Endodermal cell (in vitro differentiated cells): ENCODE data around the gene XPO6. TPM values are rescaled to one million over a fixed set of nuclear protein-coding genes. Genes with fewer than 3 reads are reported as not detected.
A peak's percentile ranks its signal among the peaks of the same experiment; 100 is the strongest.

ENCODE experiments used
- DNase-seq: peaks from one replicate; pipeline ENCODE4 v3.0.0-alpha.2; 2017
- H3K27ac ChIP-seq: 2 replicates; pipeline ENCODE4 v1.5.1; 2013; ENCODE audit warnings: mild to moderate bottlenecking, low read depth, low read length, moderate library complexity
- H3K27me3 ChIP-seq: 2 replicates; pipeline ENCODE4 v1.6.1; 2013; ENCODE audit warnings: mild to moderate bottlenecking, low read length, moderate library complexity; ENCODE audit not compliant: insufficient read depth, control insufficient read depth, poor library complexity, severe bottlenecking
- H3K36me3 ChIP-seq: 2 replicates; pipeline ENCODE4 v1.7.0; 2013; ENCODE audit warnings: mild to moderate bottlenecking, low read length, moderate library complexity; ENCODE audit not compliant: control insufficient read depth, insufficient read depth
- H3K4me1 ChIP-seq: one replicate; pipeline ENCODE4 v1.7.0; 2013; ENCODE audit warnings: low read length; ENCODE audit not compliant: control insufficient read depth, insufficient read depth
- H3K4me3 ChIP-seq: 2 replicates; pipeline ENCODE4 v1.5.1; 2013; ENCODE audit warnings: mild to moderate bottlenecking, low read length, moderate library complexity
- H3K9ac ChIP-seq: 2 replicates; pipeline ENCODE4 v1.6.1; 2013; ENCODE audit warnings: mild to moderate bottlenecking, low read length, moderate library complexity; ENCODE audit not compliant: poor library complexity, severe bottlenecking; ENCODE audit errors: extremely low read depth
- H3K9me3 ChIP-seq: 2 replicates; pipeline ENCODE4 v1.6.1; 2013; ENCODE audit warnings: mild to moderate bottlenecking, low read length, moderate library complexity; ENCODE audit not compliant: control insufficient read depth
- H3K27ac Mint-ChIP-seq: 2 replicates; pipeline ENCODE4 v1.8.0; 2020; ENCODE audit warnings: mixed read lengths
- H3K27me3 Mint-ChIP-seq: 2 replicates; pipeline ENCODE4 v1.8.0; 2021; ENCODE audit warnings: mild to moderate bottlenecking, mixed read lengths; ENCODE audit not compliant: insufficient read depth
- H3K36me3 Mint-ChIP-seq: 2 replicates; pipeline ENCODE4 v1.8.0; 2020; ENCODE audit warnings: low read depth, mixed read lengths
- H3K4me1 Mint-ChIP-seq: 2 replicates; pipeline ENCODE4 v1.8.0; 2020; ENCODE audit warnings: mixed read lengths
- H3K4me3 Mint-ChIP-seq: 2 replicates; pipeline ENCODE4 v1.8.0; 2020; ENCODE audit warnings: mild to moderate bottlenecking, moderate library complexity, mixed read lengths
- H3K9me3 Mint-ChIP-seq: 2 replicates; pipeline ENCODE4 v1.8.0; 2020; ENCODE audit warnings: mild to moderate bottlenecking, mixed read lengths
- WGBS, 2 experiments: methylation state at CpG; one replicate each; pipeline versions ENCODE4 v1.1.5 to v1.1.7; 2013; ENCODE audit warnings: missing lambda C conversion rate in 2 of 2, mixed read lengths in 1 of 2; ENCODE audit not compliant: insufficient coverage in 1 of 2, insufficient read length in 1 of 2; 5-methylcytosine and 5-hydroxymethylcytosine counted together
- total RNA-seq, 2 donors: library from RNA; stranded (reverse); fragmentation: NEBNext Ultra II Directional in 1 of 2; extraction: Animal tissue kit (Norgen Biotek cat#: 25700) in 1 of 2; gene quantifications; 2 replicates in 1 of 2; 3 replicates in 1 of 2; pipeline ENCODE4 v1.2.1, GENCODE V29; 2021
- TF ChIP-seq, protein P1 (sequence below): fragments of 200-600 bp; sonication (generic); conservative IDR thresholded peaks from 2 replicates; pipeline ENCODE4 v1.5.0; 2021; ENCODE audit warnings: antibody characterized with exemption, mild to moderate bottlenecking

The XPO6 gene
- total RNA-seq, 2 donors from 2014 or later = 84.7 to 92.4 TPM

DNA sequence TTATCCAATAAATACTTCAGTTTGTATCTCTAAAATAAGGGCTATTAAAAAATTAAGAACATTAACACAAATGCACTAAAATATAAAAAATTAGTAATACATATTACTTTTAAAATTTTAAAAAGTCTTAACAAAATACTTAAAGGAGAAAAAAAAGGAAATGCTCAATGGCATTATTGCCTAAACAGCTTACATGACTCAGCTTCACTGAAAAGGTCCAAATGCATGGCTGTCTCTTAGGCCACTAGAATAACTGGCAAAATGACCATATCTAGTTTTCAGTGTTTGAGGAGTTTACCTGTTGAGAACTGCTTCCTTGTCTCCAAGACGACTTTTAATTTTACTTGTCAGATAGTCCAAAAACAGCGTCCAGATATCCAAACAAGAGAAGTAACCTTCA, 66.0 kb downstream of the XPO6 start:
- H3K4me1 Mint-ChIP-seq = peaks cover 27% of the 10 kb centered on the region
- peaks cover 60% of the 10 kb centered on the region for H3K36me3 ChIP-seq
- H3K9me3 ChIP-seq = no peaks in the 10 kb centered on the region
- peaks cover 10% of the 10 kb centered on the region for H3K4me1 ChIP-seq
- WGBS, 2 experiments = 94 to 100% methylated on average over 1 to 2 of the region's 2 CpGs
- H3K4me3 ChIP-seq = no peak overlapping the region
- H3K27me3 Mint-ChIP-seq = no peaks in the 10 kb centered on the region
- H3K36me3 Mint-ChIP-seq = peaks cover 45% of the 10 kb centered on the region
- no peak overlapping the region for H3K9ac ChIP-seq
- DNase-seq = no peak
- H3K4me3 Mint-ChIP-seq = no peak overlapping the region
- no peaks in the 10 kb centered on the region for H3K9me3 Mint-ChIP-seq
- TF ChIP-seq, protein P1, sequence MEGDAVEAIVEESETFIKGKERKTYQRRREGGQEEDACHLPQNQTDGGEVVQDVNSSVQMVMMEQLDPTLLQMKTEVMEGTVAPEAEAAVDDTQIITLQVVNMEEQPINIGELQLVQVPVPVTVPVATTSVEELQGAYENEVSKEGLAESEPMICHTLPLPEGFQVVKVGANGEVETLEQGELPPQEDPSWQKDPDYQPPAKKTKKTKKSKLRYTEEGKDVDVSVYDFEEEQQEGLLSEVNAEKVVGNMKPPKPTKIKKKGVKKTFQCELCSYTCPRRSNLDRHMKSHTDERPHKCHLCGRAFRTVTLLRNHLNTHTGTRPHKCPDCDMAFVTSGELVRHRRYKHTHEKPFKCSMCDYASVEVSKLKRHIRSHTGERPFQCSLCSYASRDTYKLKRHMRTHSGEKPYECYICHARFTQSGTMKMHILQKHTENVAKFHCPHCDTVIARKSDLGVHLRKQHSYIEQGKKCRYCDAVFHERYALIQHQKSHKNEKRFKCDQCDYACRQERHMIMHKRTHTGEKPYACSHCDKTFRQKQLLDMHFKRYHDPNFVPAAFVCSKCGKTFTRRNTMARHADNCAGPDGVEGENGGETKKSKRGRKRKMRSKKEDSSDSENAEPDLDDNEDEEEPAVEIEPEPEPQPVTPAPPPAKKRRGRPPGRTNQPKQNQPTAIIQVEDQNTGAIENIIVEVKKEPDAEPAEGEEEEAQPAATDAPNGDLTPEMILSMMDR = no peak
- no peak overlapping the region for H3K27ac ChIP-seq
- no peaks in the 10 kb centered on the region for H3K27me3 ChIP-seq
- H3K27ac Mint-ChIP-seq = no peak overlapping the region

DNA sequence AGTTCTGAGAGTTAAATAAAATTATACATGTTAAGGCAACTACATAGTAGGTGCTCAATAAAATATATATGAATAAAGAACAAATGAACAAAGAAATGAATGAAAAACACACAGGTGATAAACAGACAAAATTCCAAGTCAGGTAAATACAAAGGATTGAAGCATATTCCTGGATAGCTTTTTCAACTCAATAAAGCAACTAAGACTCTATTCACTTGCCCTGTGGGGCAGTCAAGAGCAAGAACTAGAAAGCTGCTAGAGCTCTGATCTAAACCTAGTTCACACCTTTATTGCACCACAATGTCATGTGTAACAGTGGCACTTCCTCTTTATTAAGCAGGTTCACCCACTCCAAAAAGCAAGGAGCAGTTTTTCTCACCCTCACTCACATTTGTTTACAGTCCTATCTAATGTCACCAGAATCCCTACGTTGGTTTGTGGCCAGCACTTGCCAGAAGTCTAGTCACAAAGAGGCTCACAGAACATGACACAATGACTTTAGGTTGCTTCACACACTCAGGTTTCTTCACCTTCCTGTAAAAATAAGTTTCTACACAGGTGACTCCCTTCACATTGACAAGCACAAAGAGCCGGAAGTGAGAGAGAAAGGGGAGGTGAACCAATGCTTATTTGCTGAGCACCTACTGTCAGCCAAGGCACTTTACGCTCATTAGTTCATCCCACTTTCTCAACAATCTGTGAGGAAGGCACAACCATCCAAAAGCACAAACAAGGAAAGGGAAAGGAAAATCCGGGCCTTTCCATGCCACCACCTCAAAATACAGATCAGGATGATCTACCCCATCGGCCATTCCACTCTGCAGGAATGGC, 70.8 kb downstream of the XPO6 start:
- Histone ChIP-seq H3K9ac (no peak overlapping the region), H3K27me3 (no peaks in the 10 kb centered on the region), H3K36me3 (peaks cover 48% of the 10 kb centered on the region), H3K4me3 (no peak overlapping the region), H3K27ac (no peak overlapping the region), H3K9me3 (no peaks in the 10 kb centered on the region), H3K4me1 (peaks cover under 1% of the 10 kb centered on the region)
- H3K4me3 Mint-ChIP-seq = no peak overlapping the region
- peak overlapping the region; percentile 1 for H3K27ac Mint-ChIP-seq
- TF ChIP-seq, protein P1 = no peak
- no peak for DNase-seq
- no peaks in the 10 kb centered on the region for H3K9me3 Mint-ChIP-seq
- H3K4me1 Mint-ChIP-seq = peaks cover 6% of the 10 kb centered on the region
- no peaks in the 10 kb centered on the region for H3K27me3 Mint-ChIP-seq
- WGBS, 2 experiments = 89 to 90% methylated on average over 2 to 5 of the region's 5 CpGs
- H3K36me3 Mint-ChIP-seq = peaks cover 44% of the 10 kb centered on the region

DNA sequence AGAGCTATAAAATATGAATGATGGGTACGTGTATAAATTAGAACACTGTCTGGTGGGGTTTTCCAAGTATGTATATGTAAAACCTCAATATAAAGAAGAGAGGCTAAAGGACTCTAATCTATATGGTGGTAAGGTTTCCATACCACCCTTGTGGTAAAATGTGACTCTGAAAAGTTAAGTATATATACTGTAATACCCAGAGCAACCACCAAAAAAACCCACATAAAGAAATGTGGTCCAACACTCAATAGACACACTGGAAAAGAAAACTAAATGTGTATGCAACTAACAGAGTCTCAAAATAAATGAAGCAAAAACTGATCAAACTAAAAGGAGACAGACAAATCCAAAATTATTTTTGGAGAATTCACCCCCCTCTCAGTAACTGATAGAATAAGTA, 72.2 kb downstream of the XPO6 start:
- H3K4me3 ChIP-seq = no peak overlapping the region
- no peaks in the 10 kb centered on the region for H3K4me1 ChIP-seq
- H3K9ac ChIP-seq = no peak overlapping the region
- TF ChIP-seq, protein P1 = peak; percentile 36
- no CpG with 5 or more reads among the region's 1 CpG for WGBS, 2 experiments
- Mint-ChIP-seq H3K36me3 (peaks cover 51% of the 10 kb centered on the region), H3K27me3 (no peaks in the 10 kb centered on the region), H3K27ac (no peak overlapping the region), H3K4me3 (no peak overlapping the region), H3K9me3 (no peaks in the 10 kb centered on the region), H3K4me1 (no peaks in the 10 kb centered on the region)
- no peaks in the 10 kb centered on the region for H3K9me3 ChIP-seq
- H3K27me3 ChIP-seq = no peaks in the 10 kb centered on the region
- H3K27ac ChIP-seq = no peak overlapping the region
- no peak for DNase-seq
- peaks cover 55% of the 10 kb centered on the region for H3K36me3 ChIP-seq
